ENCODE results near the gene ARFGAP3. TPM values are rescaled to one million over a fixed set of nuclear protein-coding genes. Genes with fewer than 3 reads are reported as not detected.

ARFGAP3 gene
- total RNA-seq, 1 donor from 2014 or later, result 46.8 TPM

- ATAC-seq, result peak; percentile 58
- intact Hi-C loops (cut with DNase I), result no loop called here
- peak; percentile 63 for DNase-seq (ENCODE audit: low spot score)
These were observed 51.8 kb downstream of the ARFGAP3 start for GRCh38 chr22:42805016-42805997.

- no peak for DNase-seq (ENCODE audit: low spot score)
- ATAC-seq, result no peak
These were observed 53.7 kb downstream of the ARFGAP3 start for GRCh38 chr22:42803389-42803788.

GRCh38 chr22:42801252-42802080, 55.6 kb downstream of the ARFGAP3 start:
- DNase-seq (ENCODE audit: low spot score) (no peak), ATAC-seq (no peak)
- intact Hi-C loops (cut with DNase I), result no loop called here

More at GRCh38 chr22:42803389-42803788, 53.7 kb downstream of the ARFGAP3 start:
- intact Hi-C loops (cut with DNase I), result no loop called here

GRCh38 chr22:42800451-42801251, 56.4 kb downstream of the ARFGAP3 start:
- no peak for DNase-seq (ENCODE audit: low spot score)
- no peak for ATAC-seq
- intact Hi-C loops (cut with DNase I), result no loop called here

GRCh38 chr22:42799461-42800405, 57.3 kb downstream of the ARFGAP3 start:
- intact Hi-C loops (cut with DNase I), result no loop called here
- DNase-seq (ENCODE audit: low spot score), result no peak
- ATAC-seq, result no peak

- intact Hi-C loops (cut with DNase I), result no loop called here
These were observed 58.0 kb downstream of the ARFGAP3 start for GRCh38 chr22:42799061-42799460.

GRCh38 chr22:42797011-42797410, 60.1 kb downstream of the ARFGAP3 start:
- DNase-seq (ENCODE audit: low spot score) (no peak), ATAC-seq (peak; percentile 46)
- intact Hi-C loops (cut with DNase I), result no loop called here

More at GRCh38 chr22:42799061-42799460, 58.0 kb downstream of the ARFGAP3 start:
- DNase-seq (ENCODE audit: low spot score) (no peak), ATAC-seq (no peak)

- ATAC-seq (no peak), DNase-seq (ENCODE audit: low spot score) (peak; percentile 47)
- intact Hi-C loops (cut with DNase I), result no loop called here
These were observed 61.0 kb downstream of the ARFGAP3 start for GRCh38 chr22:42796081-42796480.

- intact Hi-C loops (cut with DNase I), result no loop called here
- DNase-seq (ENCODE audit: low spot score) (peak; percentile 62), ATAC-seq (peak; percentile 14)
These were observed 62.2 kb downstream of the ARFGAP3 start for GRCh38 chr22:42794551-42795510.

GRCh38 chr22:42793848-42794405, 63.1 kb downstream of the ARFGAP3 start:
- DNase-seq (ENCODE audit: low spot score) (peak; percentile 42), ATAC-seq (no peak)
- intact Hi-C loops (cut with DNase I), result no loop called here

- peak; percentile 56 for DNase-seq (ENCODE audit: low spot score)
- intact Hi-C loops (cut with DNase I), result no loop called here
- no peak for ATAC-seq
These were observed 63.9 kb downstream of the ARFGAP3 start for GRCh38 chr22:42792909-42793847.

GRCh38 chr22:42792453-42792908, 64.6 kb downstream of the ARFGAP3 start:
- intact Hi-C loops (cut with DNase I), result no loop called here
- ATAC-seq, result no peak
- no peak for DNase-seq (ENCODE audit: low spot score)

GRCh38 chr22:42791721-42792452, 65.2 kb downstream of the ARFGAP3 start:
- peak; percentile 22 for ATAC-seq
- intact Hi-C loops (cut with DNase I), result no loop called here
- DNase-seq (ENCODE audit: low spot score), result peak; percentile 50

GRCh38 chr22:42788466-42788865, 68.6 kb downstream of the ARFGAP3 start:
- DNase-seq (ENCODE audit: low spot score) (no peak), ATAC-seq (no peak)
- intact Hi-C loops (cut with DNase I), result no loop called here

- DNase-seq (ENCODE audit: low spot score) (no peak), ATAC-seq (no peak)
- intact Hi-C loops (cut with DNase I), result no loop called here
These were observed 69.1 kb downstream of the ARFGAP3 start for GRCh38 chr22:42788021-42788420.
